GM12875 (cell line): ENCODE measurements around the gene CHMP2B.
"Not testable (repeated sequence)": the region's sequence is repeated elsewhere in the genome, so short reads cannot be mapped to it uniquely, and the experiment has no call there.

ENCODE experiments used
- H3K4me3 ChIP-seq: one replicate; pipeline ENCODE4 v1.5.1; 2011; ENCODE audit warnings: low read depth, low read length, control low read depth
- TF ChIP-seq, protein P1 (sequence below): IDR thresholded peaks from 2 replicates; pipeline ENCODE4 v1.5.1; 2011; ENCODE audit warnings: low read depth, mild to moderate bottlenecking, control low read depth, inconsistent platforms, low read length, moderate library complexity, borderline replicate concordance; ENCODE audit not compliant: insufficient read depth

Gene CHMP2B

GRCh38 chr3:87270908-87271700 is 44.0 kb downstream of the CHMP2B start:
- H3K4me3 ChIP-seq: no peak overlapping the region
- TF ChIP-seq, protein P1, sequence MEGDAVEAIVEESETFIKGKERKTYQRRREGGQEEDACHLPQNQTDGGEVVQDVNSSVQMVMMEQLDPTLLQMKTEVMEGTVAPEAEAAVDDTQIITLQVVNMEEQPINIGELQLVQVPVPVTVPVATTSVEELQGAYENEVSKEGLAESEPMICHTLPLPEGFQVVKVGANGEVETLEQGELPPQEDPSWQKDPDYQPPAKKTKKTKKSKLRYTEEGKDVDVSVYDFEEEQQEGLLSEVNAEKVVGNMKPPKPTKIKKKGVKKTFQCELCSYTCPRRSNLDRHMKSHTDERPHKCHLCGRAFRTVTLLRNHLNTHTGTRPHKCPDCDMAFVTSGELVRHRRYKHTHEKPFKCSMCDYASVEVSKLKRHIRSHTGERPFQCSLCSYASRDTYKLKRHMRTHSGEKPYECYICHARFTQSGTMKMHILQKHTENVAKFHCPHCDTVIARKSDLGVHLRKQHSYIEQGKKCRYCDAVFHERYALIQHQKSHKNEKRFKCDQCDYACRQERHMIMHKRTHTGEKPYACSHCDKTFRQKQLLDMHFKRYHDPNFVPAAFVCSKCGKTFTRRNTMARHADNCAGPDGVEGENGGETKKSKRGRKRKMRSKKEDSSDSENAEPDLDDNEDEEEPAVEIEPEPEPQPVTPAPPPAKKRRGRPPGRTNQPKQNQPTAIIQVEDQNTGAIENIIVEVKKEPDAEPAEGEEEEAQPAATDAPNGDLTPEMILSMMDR: no peak

DNA sequence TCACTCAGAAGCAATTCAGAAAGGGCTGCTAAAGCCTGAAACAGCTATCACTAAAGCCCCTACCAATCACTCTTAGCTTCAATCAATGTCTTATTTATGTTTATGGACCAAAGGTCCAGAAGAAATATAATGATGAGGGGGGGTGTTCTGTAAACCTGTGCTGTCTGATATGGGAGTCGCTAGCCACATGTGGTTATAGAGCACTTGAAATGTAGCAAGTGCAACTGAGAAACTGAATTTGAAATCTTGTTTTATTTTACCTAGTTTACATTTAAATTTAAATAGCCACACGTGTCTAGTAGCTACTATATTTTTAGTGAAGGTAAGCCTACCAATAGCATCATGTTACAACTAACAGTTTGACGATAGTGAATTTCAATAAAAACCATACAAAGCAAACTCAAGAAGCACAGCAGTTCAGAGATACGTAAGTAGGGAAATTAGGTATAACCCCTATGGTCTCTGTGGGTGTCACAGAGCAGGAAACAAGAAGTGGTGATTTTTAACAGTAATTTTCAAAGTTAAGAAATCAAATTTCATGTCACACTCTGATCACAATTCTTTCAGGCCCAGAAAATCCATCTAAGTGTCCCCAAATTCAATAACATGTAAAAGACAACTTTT is 45.7 kb downstream of the CHMP2B start:
- H3K4me3 ChIP-seq: no peak overlapping the region
- TF ChIP-seq, protein P1: no peak

DNA sequence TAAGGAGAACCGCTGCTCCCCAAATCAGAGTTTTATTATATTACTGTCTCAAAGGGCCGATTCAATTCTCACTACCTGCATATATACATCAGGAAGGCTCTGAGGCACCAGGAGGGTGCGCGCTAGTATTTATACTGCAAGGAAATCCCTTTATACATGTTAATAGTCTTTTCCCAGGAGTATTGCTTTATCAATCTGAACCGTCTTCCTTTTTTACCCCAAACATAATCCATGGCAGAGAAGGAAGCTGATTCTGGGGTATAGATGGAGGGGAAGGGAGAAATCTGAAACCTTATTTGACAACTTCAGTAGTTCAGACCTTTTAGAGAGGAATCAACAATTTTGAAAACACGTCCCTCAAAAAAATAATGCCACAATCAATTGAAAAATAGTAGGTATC is 49.4 kb downstream of the CHMP2B start, which contains the start of gene POU1F1:
POU1F1 (minus strand) TSS at position 101 of the 400 bp plus-strand sequence. CDS start 122 bp downstream, outside the sequence.
- no peak within 1 kb of the TSS for H3K4me3 ChIP-seq
- TF ChIP-seq, protein P1: no peak

DNA sequence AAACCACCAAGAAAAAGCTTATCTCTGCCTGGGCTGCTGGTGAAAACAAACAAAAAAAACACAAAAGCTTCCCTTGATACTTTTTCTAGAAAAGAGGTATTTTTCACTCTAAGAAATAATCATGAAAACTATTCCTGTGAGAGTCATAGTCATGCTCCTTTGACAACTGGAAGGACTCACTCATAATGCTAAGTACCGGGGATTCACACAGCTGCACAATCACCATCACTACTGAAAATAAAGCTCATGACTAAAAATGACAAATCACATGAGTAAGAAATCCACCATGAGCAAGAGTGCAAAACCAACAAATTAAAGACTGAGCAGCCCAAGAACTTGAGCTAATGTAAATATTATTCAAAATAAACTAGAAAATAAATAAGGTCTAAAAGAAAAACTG is 59.9 kb downstream of the CHMP2B start:
- TF ChIP-seq, protein P1: no peak
- H3K4me3 ChIP-seq: no peak overlapping the region

- no peak overlapping the region for H3K4me3 ChIP-seq
- TF ChIP-seq, protein P1: no peak
These were observed 61.3 kb downstream of the CHMP2B start for GRCh38 chr3:87288446-87288845.

- TF ChIP-seq, protein P1: peak; percentile 30; the same call in 1 of the 2 replicates
- no peak overlapping the region for H3K4me3 ChIP-seq
These were observed 71.1 kb downstream of the CHMP2B start for GRCh38 chr3:87298111-87298718.

GRCh38 chr3:87305031-87305430 is 77.9 kb downstream of the CHMP2B start:
- not testable (repeated sequence) for H3K4me3 ChIP-seq
